Activated CD4-positive, alpha-beta T cell treated with anti-CD3 and anti-CD28 coated beads for 36 hours (primary cell): ENCODE data around the gene IL6R. TPM values are rescaled to one million over a fixed set of nuclear protein-coding genes. Genes with fewer than 3 reads are reported as not detected.
A peak's percentile ranks its signal among the peaks of the same experiment; 100 is the strongest.

Experiments used
- ATAC-seq: fragments of 200-7000 bp; cut with Tn5 transposase; one replicate; pipeline ENCODE4 v1.10.0; 2021; ENCODE audit warnings: mild to moderate bottlenecking, moderate library complexity
- CTCF ChIA-PET: fragments of 350-600 bp; sonication (Branson Sonifier 250); formaldehyde crosslinking; loops from one replicate; lab custom pipeline; 2021; ENCODE audit warnings: antibody characterized with exemption; lab: Charles Lee
- POLR2A ChIA-PET: fragments of 350-600 bp; sonication (Branson Sonifier 250); formaldehyde crosslinking; loops from one replicate; lab custom pipeline; 2021; ENCODE audit warnings: antibody characterized with exemption, inconsistent platforms; lab: Charles Lee
- DNase-seq: peaks from one replicate; pipeline ENCODE4 v3.0.0-alpha.2; 2020
- H3K27ac Mint-ChIP-seq: one replicate; pipeline ENCODE4 v1.8.0; 2021; ENCODE audit warnings: mixed read lengths
- H3K27me3 Mint-ChIP-seq: one replicate; pipeline ENCODE4 v1.8.0; 2021; ENCODE audit warnings: mixed read lengths
- H3K36me3 Mint-ChIP-seq: one replicate; pipeline ENCODE4 v1.8.0; 2021; ENCODE audit warnings: low read depth, mixed read lengths
- H3K4me1 Mint-ChIP-seq: one replicate; pipeline ENCODE4 v1.8.0; 2021; ENCODE audit warnings: mixed read lengths
- H3K4me3 Mint-ChIP-seq: one replicate; pipeline ENCODE4 v1.8.0; 2021; ENCODE audit warnings: mild to moderate bottlenecking, moderate library complexity, mixed read lengths
- H3K9me3 Mint-ChIP-seq: one replicate; pipeline ENCODE4 v1.8.0; 2021; ENCODE audit warnings: low read depth, mixed read lengths
- intact Hi-C, 2 experiments: fragments of 100-400 bp; cut with DNase I in 1 of 2; cut with micrococcal nuclease in 1 of 2; formaldehyde crosslinking; loops; one replicate each; pipeline versions ENCODE4 v1.14.2 to v1.15.1; 2022 to 2024; cut with DNase I, micrococcal nuclease
- total RNA-seq, 2 experiments: library from RNA; stranded (reverse); gene quantifications; one replicate each; pipeline ENCODE4 v1.2.3, GENCODE V29; 2021

IL6R gene
- total RNA-seq, 2 experiments from 2014 or later: 13.1 to 14.0 TPM

DNA sequence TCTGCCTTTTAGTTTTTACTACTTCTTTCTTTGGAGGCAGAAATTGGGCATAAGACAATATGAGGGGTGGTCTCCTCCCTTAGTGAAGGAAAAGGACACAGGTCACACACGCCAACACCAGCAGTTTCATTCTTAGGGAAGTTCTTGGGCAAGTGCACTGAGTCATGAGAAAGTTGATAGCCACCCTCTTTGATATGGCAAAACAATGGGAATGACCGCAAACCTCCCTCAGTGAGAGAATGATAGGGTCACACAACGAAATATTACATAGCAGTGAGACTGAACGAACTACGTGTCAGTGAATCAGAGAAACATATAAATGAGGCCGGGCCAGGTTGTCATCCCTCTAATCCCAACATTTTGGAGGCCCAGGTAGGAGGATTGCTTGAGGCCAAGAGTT, 20.0 kb downstream of the IL6R start:
- ATAC-seq: no peak
- Mint-ChIP-seq H3K27me3 (no peaks in the 10 kb centered on the region), H3K27ac (no peak overlapping the region), H3K4me1 (peaks cover 75% of the 10 kb centered on the region), H3K4me3 (no peak overlapping the region), H3K36me3 (peaks cover 8% of the 10 kb centered on the region), H3K9me3 (no peaks in the 10 kb centered on the region)
- CTCF ChIA-PET: interaction anchor here (1.2 kb wide), 1 partner anchor 8 kb away, joined by 3 read pairs; no protein-coding TSS in a partner anchor
- POLR2A ChIA-PET: no interaction called here
- no peak for DNase-seq
- intact Hi-C loops: no loop called here

DNA sequence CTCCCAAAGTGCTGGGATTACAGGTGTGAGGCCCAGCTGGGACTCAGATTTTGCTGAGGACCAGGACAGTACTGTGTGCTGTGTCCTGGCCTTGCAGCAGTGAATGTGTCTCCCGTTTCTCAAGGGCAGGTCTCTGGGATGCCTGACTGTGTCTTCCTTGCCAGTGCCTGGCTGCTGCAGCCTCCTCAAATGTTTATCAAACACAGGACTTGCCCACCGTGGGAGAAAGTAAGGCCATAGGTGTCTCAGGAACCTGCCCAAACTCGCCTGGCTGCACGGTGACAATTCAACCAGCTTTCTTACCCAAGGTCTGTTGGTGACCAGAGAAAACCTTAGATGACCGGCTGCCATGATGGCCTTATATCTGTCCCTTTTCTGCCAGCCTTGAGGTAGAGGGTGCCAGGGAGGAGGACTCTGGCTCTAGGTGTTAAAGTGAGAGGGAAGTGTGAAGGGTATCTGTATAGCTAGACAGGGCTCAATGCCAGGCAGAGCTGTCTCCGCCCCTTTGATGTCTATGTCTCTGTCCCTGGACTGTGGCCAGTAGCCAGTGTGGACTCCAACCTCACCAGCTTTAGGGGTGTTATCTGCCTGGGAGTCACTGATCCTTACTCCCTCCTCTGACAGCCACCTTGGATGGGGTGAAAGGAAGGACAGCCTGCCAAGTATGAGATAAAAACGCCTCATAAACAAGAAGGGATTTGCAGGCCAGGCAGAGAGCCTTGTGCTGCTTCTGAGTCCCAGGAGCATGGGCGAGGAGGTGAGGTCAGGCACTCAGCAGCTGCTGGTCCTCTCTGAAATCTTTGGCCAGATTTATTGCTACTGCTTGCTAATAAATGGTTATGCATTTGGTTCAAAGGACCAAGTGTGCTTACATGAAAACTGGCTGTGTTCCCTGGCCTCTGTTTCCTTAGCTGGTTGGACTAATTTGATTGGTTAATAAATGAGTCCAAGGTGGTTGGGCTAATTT, 22.3 kb downstream of the IL6R start:
- H3K36me3 Mint-ChIP-seq: peaks cover 20% of the 10 kb centered on the region
- H3K4me3 Mint-ChIP-seq: no peak overlapping the region
- no peak for DNase-seq
- no peaks in the 10 kb centered on the region for H3K9me3 Mint-ChIP-seq
- H3K4me1 Mint-ChIP-seq: peaks cover 77% of the 10 kb centered on the region
- no peak for ATAC-seq
- intact Hi-C loops: no loop called here
- POLR2A ChIA-PET: interaction anchor here (1.2 kb wide), 1 partner anchor 36 kb away, joined by 4 read pairs; no protein-coding TSS in a partner anchor
- CTCF ChIA-PET: interaction anchor here (0.6 to 1.2 kb wide), 8 partner anchors 10 to 469 kb away, joined by 3 to 5 read pairs (median 3); partner anchors contain the start of genes ATP8B2 and CRTC2
- H3K27me3 Mint-ChIP-seq: no peaks in the 10 kb centered on the region
- peak overlapping the region; percentile 65 for H3K27ac Mint-ChIP-seq

DNA sequence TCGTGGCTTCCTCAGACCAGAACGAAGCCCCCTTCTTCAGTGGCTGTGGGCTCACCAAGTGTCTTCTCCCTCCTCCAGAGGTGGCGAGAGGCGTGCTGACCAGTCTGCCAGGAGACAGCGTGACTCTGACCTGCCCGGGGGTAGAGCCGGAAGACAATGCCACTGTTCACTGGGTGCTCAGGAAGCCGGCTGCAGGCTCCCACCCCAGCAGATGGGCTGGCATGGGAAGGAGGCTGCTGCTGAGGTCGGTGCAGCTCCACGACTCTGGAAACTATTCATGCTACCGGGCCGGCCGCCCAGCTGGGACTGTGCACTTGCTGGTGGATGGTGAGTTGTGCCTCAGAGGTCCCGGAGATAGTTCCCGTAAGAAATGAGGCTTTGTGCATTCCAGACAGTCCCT, 24.0 kb downstream of the IL6R start:
- DNase-seq: no peak
- Mint-ChIP-seq H3K36me3 (peaks cover 20% of the 10 kb centered on the region), H3K4me1 (peaks cover 72% of the 10 kb centered on the region), H3K4me3 (no peak overlapping the region), H3K9me3 (no peaks in the 10 kb centered on the region), H3K27me3 (no peaks in the 10 kb centered on the region), H3K27ac (no peak overlapping the region)
- intact Hi-C loops: no loop called here
- POLR2A ChIA-PET: no interaction called here
- ATAC-seq: no peak
- CTCF ChIA-PET: interaction anchor here (0.6 to 2.0 kb wide), 6 partner anchors 9 to 513 kb away, joined by 3 to 9 read pairs (median 4); no protein-coding TSS in a partner anchor

DNA sequence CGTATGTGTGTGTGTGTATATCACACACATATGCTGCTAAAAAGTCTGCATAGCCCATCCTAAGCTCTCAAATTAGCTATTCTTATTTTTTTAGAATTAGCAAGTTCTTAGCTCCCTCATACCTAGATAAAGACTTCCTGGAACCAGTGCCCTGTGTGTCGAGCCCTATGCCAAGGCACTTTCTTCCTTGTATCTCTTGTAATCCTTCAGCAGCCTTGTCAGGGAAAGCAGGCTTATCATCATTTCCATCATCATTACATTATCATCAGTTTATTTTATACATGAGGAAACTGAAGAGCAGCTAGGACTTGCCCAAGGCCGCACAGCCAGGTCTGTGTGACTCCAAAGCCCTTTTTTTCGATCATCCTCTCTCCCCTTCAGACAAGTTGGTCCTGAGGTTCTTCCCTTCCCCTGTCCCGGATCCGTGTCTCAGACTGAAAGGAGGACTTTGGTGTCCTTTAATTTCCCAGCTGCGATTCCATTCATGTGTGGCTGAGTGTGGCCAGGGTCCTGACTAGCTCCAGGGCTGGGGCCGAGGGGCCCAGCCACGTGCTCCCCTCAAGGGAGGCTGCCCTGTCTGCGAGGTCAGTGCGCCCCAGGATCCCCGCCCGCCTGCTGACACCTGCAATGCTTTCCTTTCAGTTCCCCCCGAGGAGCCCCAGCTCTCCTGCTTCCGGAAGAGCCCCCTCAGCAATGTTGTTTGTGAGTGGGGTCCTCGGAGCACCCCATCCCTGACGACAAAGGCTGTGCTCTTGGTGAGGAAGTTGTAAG, 24.9 kb downstream of the IL6R start:
- Mint-ChIP-seq H3K27ac (peak overlapping the region; percentile 60), H3K4me1 (peaks cover 68% of the 10 kb centered on the region), H3K27me3 (no peaks in the 10 kb centered on the region), H3K4me3 (no peak overlapping the region), H3K9me3 (no peaks in the 10 kb centered on the region), H3K36me3 (peaks cover 25% of the 10 kb centered on the region)
- ChIA-PET POLR2A (interaction anchor here (0.6 kb wide), 1 partner anchor 624 kb away, joined by 3 read pairs; no protein-coding TSS in a partner anchor), CTCF (interaction anchor here (0.5 to 2.0 kb wide), 10 partner anchors 9 to 587 kb away, joined by 3 to 9 read pairs (median 4); no protein-coding TSS in a partner anchor)
- ATAC-seq: no peak
- no peak for DNase-seq
- intact Hi-C loops: loop anchor here in 1 of 2 experiments (10.0 kb wide), 1 partner anchor 245 kb away; no protein-coding TSS in a partner anchor

DNA sequence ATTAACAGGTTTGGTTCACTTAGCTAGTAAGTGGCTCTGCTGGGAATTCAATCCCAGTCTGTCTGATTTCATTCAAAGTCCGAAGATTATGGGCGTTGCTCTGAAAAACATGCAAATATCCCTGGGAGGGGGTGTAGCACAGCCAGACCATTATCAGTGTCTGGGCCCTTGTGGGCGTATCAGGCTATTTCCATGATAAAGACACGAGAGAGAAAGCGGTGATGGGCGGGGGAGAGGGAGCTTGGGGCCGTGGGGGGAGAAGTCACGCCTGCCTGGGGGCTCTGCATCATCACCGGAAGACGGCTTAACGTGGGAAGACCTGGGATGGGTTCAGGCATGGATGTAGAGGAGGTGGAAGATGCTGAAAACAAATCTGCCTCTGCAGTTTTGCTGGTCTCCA, 25.8 kb downstream of the IL6R start:
- no peaks in the 10 kb centered on the region for H3K9me3 Mint-ChIP-seq
- ATAC-seq: no peak
- no peaks in the 10 kb centered on the region for H3K27me3 Mint-ChIP-seq
- POLR2A ChIA-PET: interaction anchor here (0.6 kb wide), 1 partner anchor 273 kb away, joined by 5 read pairs; no protein-coding TSS in a partner anchor
- H3K27ac Mint-ChIP-seq: peak overlapping the region; percentile 40
- no peak overlapping the region for H3K4me3 Mint-ChIP-seq
- H3K36me3 Mint-ChIP-seq: peaks cover 27% of the 10 kb centered on the region
- CTCF ChIA-PET: interaction anchor here (0.7 to 2.0 kb wide), 8 partner anchors 10 to 343 kb away, joined by 3 to 9 read pairs (median 4); no protein-coding TSS in a partner anchor
- intact Hi-C loops: loop anchor here (1.0 to 10.0 kb wide), 3 partner anchors 8 to 246 kb away; no protein-coding TSS in a partner anchor
- peaks cover 61% of the 10 kb centered on the region for H3K4me1 Mint-ChIP-seq
- DNase-seq: no peak

DNA sequence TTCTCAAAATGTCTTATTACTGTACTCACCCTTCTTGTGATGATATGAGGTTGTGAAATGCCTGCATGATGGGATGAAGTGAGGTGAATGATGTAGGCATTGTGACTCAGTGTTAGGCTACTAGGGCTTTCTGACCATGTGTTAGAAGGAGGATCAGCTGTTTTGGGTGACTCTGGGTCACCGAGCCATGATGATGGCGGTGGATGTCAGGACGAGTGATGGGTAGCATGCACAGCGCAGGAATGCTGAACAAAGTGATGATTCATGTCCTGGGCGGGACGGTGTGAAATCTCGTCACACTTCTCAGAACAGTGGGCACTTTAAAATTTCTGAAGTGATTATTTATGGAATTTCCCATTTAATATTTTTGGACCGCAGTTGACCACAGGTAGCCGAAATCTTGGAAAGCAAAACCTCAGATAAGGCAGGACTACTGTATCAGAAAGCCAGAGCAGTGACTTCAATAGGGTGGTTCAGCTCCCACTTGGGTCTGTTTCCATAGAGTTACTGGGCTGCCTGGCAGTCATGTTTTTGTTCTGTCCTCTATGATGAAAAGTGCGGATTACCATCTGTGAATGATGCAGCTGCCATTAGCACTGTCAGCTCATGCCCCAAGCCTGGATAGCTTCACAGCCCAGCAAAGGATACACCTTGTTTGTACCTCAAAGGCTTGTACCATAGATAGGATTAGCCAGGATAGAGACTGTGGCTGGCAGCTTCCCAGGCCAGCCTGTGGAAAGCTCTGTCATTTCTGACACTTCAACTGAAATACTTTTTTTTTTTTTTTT, 26.6 kb downstream of the IL6R start:
- H3K9me3 Mint-ChIP-seq: no peaks in the 10 kb centered on the region
- ATAC-seq: peak; percentile 83
- H3K27me3 Mint-ChIP-seq: no peaks in the 10 kb centered on the region
- H3K4me1 Mint-ChIP-seq: peaks cover 56% of the 10 kb centered on the region
- H3K4me3 Mint-ChIP-seq: no peak overlapping the region
- ChIA-PET CTCF (interaction anchor here (0.6 to 1.2 kb wide), 5 partner anchors 28 to 505 kb away, joined by 3 read pairs; partner anchors contain the start of gene PMVK), POLR2A (interaction anchor here (0.6 kb wide), 2 partner anchors 211 to 274 kb away, joined by 3 to 5 read pairs; no protein-coding TSS in a partner anchor)
- intact Hi-C loops: loop anchor here (1.0 to 10.0 kb wide), 4 partner anchors 8 to 247 kb away; no protein-coding TSS in a partner anchor
- peaks cover 29% of the 10 kb centered on the region for H3K36me3 Mint-ChIP-seq
- DNase-seq: peak; percentile 76
- peak overlapping the region; percentile 58 for H3K27ac Mint-ChIP-seq

DNA sequence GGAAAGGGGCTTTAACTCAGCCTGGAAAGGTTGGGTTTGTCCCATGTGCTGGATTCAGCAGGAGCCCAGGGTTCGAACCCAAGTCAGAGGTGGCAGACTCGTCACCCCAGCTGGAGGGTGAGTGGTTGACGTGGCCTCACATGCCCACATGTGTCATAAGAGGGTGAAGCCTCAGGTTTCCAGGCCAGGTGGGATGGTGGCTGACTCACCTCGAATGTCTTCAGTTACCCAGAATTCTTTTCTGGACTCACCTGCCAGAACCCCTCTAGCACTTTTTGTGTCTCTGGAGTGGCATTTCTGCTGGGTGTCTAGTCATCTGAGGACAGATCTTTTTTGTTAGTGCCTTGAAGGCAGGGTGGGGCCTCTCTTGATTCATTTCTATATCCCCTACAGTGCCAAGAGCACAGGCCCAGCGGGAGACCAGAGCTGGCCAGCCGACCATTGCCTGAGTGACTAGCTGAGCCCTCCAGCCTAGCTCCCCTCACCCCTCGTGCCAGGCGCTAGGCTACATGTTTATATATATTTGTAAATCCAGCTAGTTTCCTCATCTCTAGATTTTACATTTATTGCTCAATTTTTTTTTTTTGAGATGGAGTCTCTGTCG, 28.1 kb downstream of the IL6R start:
- Mint-ChIP-seq H3K4me3 (no peak overlapping the region), H3K36me3 (peaks cover 33% of the 10 kb centered on the region), H3K9me3 (no peaks in the 10 kb centered on the region), H3K4me1 (peaks cover 52% of the 10 kb centered on the region), H3K27ac (peak overlapping the region; percentile 63), H3K27me3 (no peaks in the 10 kb centered on the region)
- CTCF ChIA-PET: interaction anchor here (1.1 kb wide), 1 partner anchor 26 kb away, joined by 3 read pairs; no protein-coding TSS in a partner anchor
- ATAC-seq: peak; percentile 38
- POLR2A ChIA-PET: interaction anchor here (1.3 kb wide), 1 partner anchor 12 kb away, joined by 3 read pairs; no protein-coding TSS in a partner anchor
- DNase-seq: peak; percentile 71
- intact Hi-C loops: loop anchor here (2.0 to 10.0 kb wide), 2 partner anchors 14 to 248 kb away; no protein-coding TSS in a partner anchor

DNA sequence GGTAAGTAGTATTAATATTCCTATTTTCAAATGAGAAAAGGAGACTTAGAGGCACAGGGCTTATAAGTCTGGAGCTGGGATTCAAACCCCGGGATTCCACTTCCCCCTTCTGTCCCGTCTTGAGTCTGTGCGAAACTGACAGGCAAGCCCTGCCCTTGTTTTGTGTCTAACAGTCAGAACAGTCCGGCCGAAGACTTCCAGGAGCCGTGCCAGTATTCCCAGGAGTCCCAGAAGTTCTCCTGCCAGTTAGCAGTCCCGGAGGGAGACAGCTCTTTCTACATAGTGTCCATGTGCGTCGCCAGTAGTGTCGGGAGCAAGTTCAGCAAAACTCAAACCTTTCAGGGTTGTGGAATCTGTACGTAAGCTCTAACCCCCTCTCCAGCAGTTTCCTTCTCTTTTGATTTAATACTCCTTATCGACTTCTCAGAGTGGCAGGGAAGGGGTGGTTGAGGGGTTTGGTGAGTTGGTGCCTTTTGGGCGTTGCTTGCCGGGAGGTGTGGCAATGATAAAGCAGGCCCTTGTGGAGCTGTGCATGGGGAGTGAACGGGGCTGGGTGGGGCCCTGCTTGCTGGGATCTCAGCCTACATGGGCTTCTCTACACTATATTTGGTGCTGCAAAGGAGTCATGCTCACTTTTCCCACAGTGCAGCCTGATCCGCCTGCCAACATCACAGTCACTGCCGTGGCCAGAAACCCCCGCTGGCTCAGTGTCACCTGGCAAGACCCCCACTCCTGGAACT, 29.4 kb downstream of the IL6R start:
- DNase-seq: no peak
- Mint-ChIP-seq H3K9me3 (no peaks in the 10 kb centered on the region), H3K27me3 (no peaks in the 10 kb centered on the region), H3K27ac (no peak overlapping the region), H3K36me3 (peaks cover 35% of the 10 kb centered on the region), H3K4me1 (peaks cover 59% of the 10 kb centered on the region), H3K4me3 (no peak overlapping the region)
- CTCF ChIA-PET: interaction anchor here (0.6 to 1.2 kb wide), 3 partner anchors 8 to 1203 kb away, joined by 3 to 4 read pairs (median 4); no protein-coding TSS in a partner anchor
- no peak for ATAC-seq
- intact Hi-C loops: loop anchor here in 1 of 2 experiments (10.0 kb wide), 1 partner anchor 250 kb away; no protein-coding TSS in a partner anchor
- POLR2A ChIA-PET: no interaction called here

DNA sequence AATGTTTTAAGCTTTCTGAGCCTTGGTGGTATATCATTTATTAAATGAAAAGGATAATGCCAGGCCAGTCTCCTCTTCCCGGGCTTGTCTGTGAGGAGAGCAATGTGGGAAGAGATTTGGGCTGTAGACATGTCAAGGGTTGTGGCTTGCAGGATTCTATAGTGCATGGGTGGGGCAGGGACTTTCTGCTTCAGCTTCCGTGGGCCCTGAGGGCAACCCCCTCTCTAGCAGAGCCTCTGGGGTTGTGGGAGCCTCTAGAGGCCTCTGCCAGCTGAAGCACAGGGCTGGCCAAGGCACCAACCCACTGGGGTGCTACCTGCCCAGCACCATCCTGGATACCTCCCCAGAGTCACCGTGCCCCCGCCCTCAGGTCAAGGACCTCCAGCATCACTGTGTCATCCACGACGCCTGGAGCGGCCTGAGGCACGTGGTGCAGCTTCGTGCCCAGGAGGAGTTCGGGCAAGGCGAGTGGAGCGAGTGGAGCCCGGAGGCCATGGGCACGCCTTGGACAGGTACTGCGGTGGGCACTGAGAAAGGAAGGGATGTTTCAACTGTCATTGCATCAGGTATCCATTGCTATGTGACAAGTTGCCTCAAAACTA, 30.6 kb downstream of the IL6R start:
- intact Hi-C loops: loop anchor here in 1 of 2 experiments (10.0 kb wide), 1 partner anchor 251 kb away; no protein-coding TSS in a partner anchor
- ChIA-PET CTCF (interaction anchor here (1.0 to 1.2 kb wide), 2 partner anchors 9 to 17 kb away, joined by 3 to 4 read pairs; no protein-coding TSS in a partner anchor), POLR2A (interaction anchor here (0.6 kb wide), 1 partner anchor 24 kb away, joined by 3 read pairs; no protein-coding TSS in a partner anchor)
- DNase-seq (no peak), ATAC-seq (no peak)
- Mint-ChIP-seq H3K4me1 (peaks cover 60% of the 10 kb centered on the region), H3K4me3 (no peak overlapping the region), H3K9me3 (no peaks in the 10 kb centered on the region), H3K27me3 (no peaks in the 10 kb centered on the region), H3K36me3 (peaks cover 27% of the 10 kb centered on the region), H3K27ac (no peak overlapping the region)
